ENCODE results near the gene CXCL3.

Gene CXCL3

GRCh38 chr4:74000301-74000700, 38.2 kb downstream of the CXCL3 start:
- no peak overlapping the region for H3K4me3 ChIP-seq (ENCODE audit: low read depth in 1 of 2, low read length in 2 of 2)
- no peak overlapping the region for H3K27ac ChIP-seq (ENCODE audit: low read depth, low read length)
- H3K36me3 ChIP-seq (ENCODE audit: control insufficient read depth in 1 of 2, insufficient read depth in 2 of 2, low read length in 2 of 2) = no peaks in the 10 kb centered on the region
- H3K27me3 ChIP-seq (ENCODE audit: control insufficient read depth in 1 of 2, insufficient read depth in 2 of 2, low read length in 2 of 2) = peaks cover 0 to 4% of the 10 kb centered on the region in 2 donors
- peaks cover 4 to 9% of the 10 kb centered on the region in 2 donors for H3K4me1 ChIP-seq (ENCODE audit: control insufficient read depth in 1 of 2, insufficient read depth in 2 of 2, low read length in 2 of 2)
- no peaks in the 10 kb centered on the region for H3K9me3 ChIP-seq (ENCODE audit: control insufficient read depth in 1 of 2, low read length in 2 of 2)
- H3K9ac ChIP-seq (ENCODE audit: low read depth in 1 of 2, low read length in 2 of 2) = no peak overlapping the region

- Histone ChIP-seq H3K4me3 (ENCODE audit: low read depth in 1 of 2, low read length in 2 of 2) (peak within 1 kb of the TSS; percentile 49 to 63), H3K27ac (ENCODE audit: low read depth, low read length) (no peak within 1 kb of the TSS), H3K27me3 (ENCODE audit: control insufficient read depth in 1 of 2, insufficient read depth in 2 of 2, low read length in 2 of 2) (peaks cover 0 to 4% of the 10 kb centered on the region in 2 donors), H3K4me1 (ENCODE audit: control insufficient read depth in 1 of 2, insufficient read depth in 2 of 2, low read length in 2 of 2) (peaks cover 4 to 6% of the 10 kb centered on the region in 2 donors), H3K36me3 (ENCODE audit: control insufficient read depth in 1 of 2, insufficient read depth in 2 of 2, low read length in 2 of 2) (no peaks in the 10 kb centered on the region), H3K9me3 (ENCODE audit: control insufficient read depth in 1 of 2, low read length in 2 of 2) (no peaks in the 10 kb centered on the region), H3K9ac (ENCODE audit: low read depth in 1 of 2, low read length in 2 of 2) (no peak within 1 kb of the TSS)
Measured at GRCh38 chr4:73998040-73999011, 40.2 kb downstream of the CXCL3 start, which contains the start of gene CXCL5. CXCL5 (minus strand) TSS chr4:73998677; CDS start chr4:73998581, 96 bp downstream.

GRCh38 chr4:73992050-73992449, 46.4 kb downstream of the CXCL3 start:
- Histone ChIP-seq H3K9ac (ENCODE audit: low read depth in 1 of 2, low read length in 2 of 2) (no peak overlapping the region), H3K4me3 (ENCODE audit: low read depth in 1 of 2, low read length in 2 of 2) (no peak overlapping the region), H3K9me3 (ENCODE audit: control insufficient read depth in 1 of 2, low read length in 2 of 2) (no peaks in the 10 kb centered on the region), H3K36me3 (ENCODE audit: control insufficient read depth in 1 of 2, insufficient read depth in 2 of 2, low read length in 2 of 2) (no peaks in the 10 kb centered on the region), H3K27ac (ENCODE audit: low read depth, low read length) (no peak overlapping the region), H3K4me1 (ENCODE audit: control insufficient read depth in 1 of 2, insufficient read depth in 2 of 2, low read length in 2 of 2) (no peaks in the 10 kb centered on the region), H3K27me3 (ENCODE audit: control insufficient read depth in 1 of 2, insufficient read depth in 2 of 2, low read length in 2 of 2) (no peaks in the 10 kb centered on the region)

GRCh38 chr4:73991742-73992000, 46.8 kb downstream of the CXCL3 start:
- H3K9ac ChIP-seq (ENCODE audit: low read depth in 1 of 2, low read length in 2 of 2) = no peak overlapping the region
- no peaks in the 10 kb centered on the region for H3K4me1 ChIP-seq (ENCODE audit: control insufficient read depth in 1 of 2, insufficient read depth in 2 of 2, low read length in 2 of 2)
- no peaks in the 10 kb centered on the region for H3K9me3 ChIP-seq (ENCODE audit: control insufficient read depth in 1 of 2, low read length in 2 of 2)
- H3K27me3 ChIP-seq (ENCODE audit: control insufficient read depth in 1 of 2, insufficient read depth in 2 of 2, low read length in 2 of 2) = no peaks in the 10 kb centered on the region
- H3K27ac ChIP-seq (ENCODE audit: low read depth, low read length) = no peak overlapping the region
- H3K36me3 ChIP-seq (ENCODE audit: control insufficient read depth in 1 of 2, insufficient read depth in 2 of 2, low read length in 2 of 2) = no peaks in the 10 kb centered on the region
- no peak overlapping the region for H3K4me3 ChIP-seq (ENCODE audit: low read depth in 1 of 2, low read length in 2 of 2)

- Histone ChIP-seq H3K4me1 (ENCODE audit: control insufficient read depth in 1 of 2, insufficient read depth in 2 of 2, low read length in 2 of 2) (no peaks in the 10 kb centered on the region), H3K9ac (ENCODE audit: low read depth in 1 of 2, low read length in 2 of 2) (no peak overlapping the region), H3K27me3 (ENCODE audit: control insufficient read depth in 1 of 2, insufficient read depth in 2 of 2, low read length in 2 of 2) (no peaks in the 10 kb centered on the region), H3K4me3 (ENCODE audit: low read depth in 1 of 2, low read length in 2 of 2) (no peak overlapping the region), H3K27ac (ENCODE audit: low read depth, low read length) (no peak overlapping the region), H3K36me3 (ENCODE audit: control insufficient read depth in 1 of 2, insufficient read depth in 2 of 2, low read length in 2 of 2) (no peaks in the 10 kb centered on the region), H3K9me3 (ENCODE audit: control insufficient read depth in 1 of 2, low read length in 2 of 2) (no peaks in the 10 kb centered on the region)
Measured at GRCh38 chr4:73990988-73991741, 47.3 kb downstream of the CXCL3 start.

GRCh38 chr4:73989928-73990327, 48.6 kb downstream of the CXCL3 start:
- Histone ChIP-seq H3K27ac (ENCODE audit: low read depth, low read length) (no peak overlapping the region), H3K27me3 (ENCODE audit: control insufficient read depth in 1 of 2, insufficient read depth in 2 of 2, low read length in 2 of 2) (no peaks in the 10 kb centered on the region), H3K4me1 (ENCODE audit: control insufficient read depth in 1 of 2, insufficient read depth in 2 of 2, low read length in 2 of 2) (no peaks in the 10 kb centered on the region), H3K36me3 (ENCODE audit: control insufficient read depth in 1 of 2, insufficient read depth in 2 of 2, low read length in 2 of 2) (no peaks in the 10 kb centered on the region), H3K4me3 (ENCODE audit: low read depth in 1 of 2, low read length in 2 of 2) (no peak overlapping the region), H3K9me3 (ENCODE audit: control insufficient read depth in 1 of 2, low read length in 2 of 2) (no peaks in the 10 kb centered on the region), H3K9ac (ENCODE audit: low read depth in 1 of 2, low read length in 2 of 2) (no peak overlapping the region)

- H3K36me3 ChIP-seq (ENCODE audit: control insufficient read depth in 1 of 2, insufficient read depth in 2 of 2, low read length in 2 of 2) = no peaks in the 10 kb centered on the region
- H3K27ac ChIP-seq (ENCODE audit: low read depth, low read length) = no peak overlapping the region
- H3K27me3 ChIP-seq (ENCODE audit: control insufficient read depth in 1 of 2, insufficient read depth in 2 of 2, low read length in 2 of 2) = no peaks in the 10 kb centered on the region
- H3K4me3 ChIP-seq (ENCODE audit: low read depth in 1 of 2, low read length in 2 of 2) = no peak overlapping the region
- no peaks in the 10 kb centered on the region for H3K4me1 ChIP-seq (ENCODE audit: control insufficient read depth in 1 of 2, insufficient read depth in 2 of 2, low read length in 2 of 2)
- H3K9ac ChIP-seq (ENCODE audit: low read depth in 1 of 2, low read length in 2 of 2) = no peak overlapping the region
- H3K9me3 ChIP-seq (ENCODE audit: control insufficient read depth in 1 of 2, low read length in 2 of 2) = no peaks in the 10 kb centered on the region
Measured at GRCh38 chr4:73989031-73989430, 49.5 kb downstream of the CXCL3 start.

- no peaks in the 10 kb centered on the region for H3K27me3 ChIP-seq (ENCODE audit: control insufficient read depth in 1 of 2, insufficient read depth in 2 of 2, low read length in 2 of 2)
- H3K36me3 ChIP-seq (ENCODE audit: control insufficient read depth in 1 of 2, insufficient read depth in 2 of 2, low read length in 2 of 2) = no peaks in the 10 kb centered on the region
Measured at GRCh38 chr4:73988061-73988460, 50.4 kb downstream of the CXCL3 start, which contains the start of gene PPBP. PPBP (minus strand) TSS chr4:73988190; CDS start chr4:73988103, 87 bp downstream.

More at GRCh38 chr4:73988061-73988460, 50.4 kb downstream of the CXCL3 start, which contains the start of gene PPBP:
- Histone ChIP-seq H3K9me3 (ENCODE audit: control insufficient read depth in 1 of 2, low read length in 2 of 2) (no peaks in the 10 kb centered on the region), H3K27ac (ENCODE audit: low read depth, low read length) (no peak within 1 kb of the TSS), H3K4me3 (ENCODE audit: low read depth in 1 of 2, low read length in 2 of 2) (no peak within 1 kb of the TSS), H3K9ac (ENCODE audit: low read depth in 1 of 2, low read length in 2 of 2) (no peak within 1 kb of the TSS), H3K4me1 (ENCODE audit: control insufficient read depth in 1 of 2, insufficient read depth in 2 of 2, low read length in 2 of 2) (no peaks in the 10 kb centered on the region)
